Activated CD4-positive, alpha-beta memory T cell treated with anti-CD3 and anti-CD28 coated beads, Interleukin-2, amount 10 ng/mL, durations not matched to agents 7 days and 5 days (primary cell): ENCODE measurements around the gene LAMB1. TPM values are rescaled to one million over a fixed set of nuclear protein-coding genes. Genes with fewer than 3 reads are reported as not detected.

Experiments used
- CTCF ChIA-PET: fragments of 350-600 bp; sonication (Branson Sonifier 250); formaldehyde crosslinking; loops from one replicate; lab custom pipeline; 2021; ENCODE audit warnings: antibody characterized with exemption, inconsistent platforms; lab: Charles Lee
- POLR2A ChIA-PET: fragments of 350-600 bp; sonication (Branson Sonifier 250); formaldehyde crosslinking; loops from one replicate; lab custom pipeline; 2021; ENCODE audit warnings: antibody characterized with exemption; lab: Charles Lee
- DNase-seq: peaks from one replicate; pipeline ENCODE4 v3.0.0-alpha.2; 2020
- H3K27ac Mint-ChIP-seq: one replicate; pipeline ENCODE4 v1.8.0; 2021; ENCODE audit warnings: mild to moderate bottlenecking, mixed read lengths
- H3K27me3 Mint-ChIP-seq: one replicate; pipeline ENCODE4 v1.8.0; 2021; ENCODE audit warnings: mixed read lengths
- H3K36me3 Mint-ChIP-seq: one replicate; pipeline ENCODE4 v1.8.0; 2021; ENCODE audit warnings: low read depth, mixed read lengths
- H3K4me1 Mint-ChIP-seq: one replicate; pipeline ENCODE4 v1.8.0; 2021; ENCODE audit warnings: mixed read lengths
- H3K4me3 Mint-ChIP-seq: one replicate; pipeline ENCODE4 v1.8.0; 2021; ENCODE audit warnings: mild to moderate bottlenecking, mixed read lengths
- H3K9me3 Mint-ChIP-seq: one replicate; pipeline ENCODE4 v1.8.0; 2021; ENCODE audit warnings: mixed read lengths
- total RNA-seq, 2 experiments: library from RNA; stranded (reverse); gene quantifications; one replicate each; pipeline ENCODE4 v1.2.3, GENCODE V29; 2021

The LAMB1 gene
- total RNA-seq, 2 experiments from 2014 or later, result not detected

GRCh38 chr7:107939573-107940489, 63.1 kb downstream of the LAMB1 start:
- ChIA-PET POLR2A (no interaction called here), CTCF (no interaction called here)
- no peaks in the 10 kb centered on the region for H3K9me3 Mint-ChIP-seq

GRCh38 chr7:107938456-107939250, 64.3 kb downstream of the LAMB1 start:
- no peak overlapping the region for H3K4me3 Mint-ChIP-seq
- ChIA-PET CTCF (no interaction called here), POLR2A (no interaction called here)
- DNase-seq, result no peak
- no peaks in the 10 kb centered on the region for H3K27me3 Mint-ChIP-seq
- H3K27ac Mint-ChIP-seq, result no peak overlapping the region
- no peaks in the 10 kb centered on the region for H3K4me1 Mint-ChIP-seq
- no peaks in the 10 kb centered on the region for H3K9me3 Mint-ChIP-seq
- H3K36me3 Mint-ChIP-seq, result peaks cover 4% of the 10 kb centered on the region

More at GRCh38 chr7:107939573-107940489, 63.1 kb downstream of the LAMB1 start:
- H3K36me3 Mint-ChIP-seq, result peaks cover 4% of the 10 kb centered on the region
- no peak for DNase-seq
- H3K4me1 Mint-ChIP-seq, result no peaks in the 10 kb centered on the region
- H3K27ac Mint-ChIP-seq, result no peak overlapping the region
- no peak overlapping the region for H3K4me3 Mint-ChIP-seq
- H3K27me3 Mint-ChIP-seq, result no peaks in the 10 kb centered on the region

GRCh38 chr7:107937531-107937930, 65.4 kb downstream of the LAMB1 start:
- ChIA-PET CTCF (no interaction called here), POLR2A (no interaction called here)
- H3K27ac Mint-ChIP-seq, result no peak overlapping the region
- no peaks in the 10 kb centered on the region for H3K4me1 Mint-ChIP-seq
- H3K9me3 Mint-ChIP-seq, result no peaks in the 10 kb centered on the region
- DNase-seq, result no peak
- no peaks in the 10 kb centered on the region for H3K27me3 Mint-ChIP-seq
- H3K36me3 Mint-ChIP-seq, result peaks cover 12% of the 10 kb centered on the region
- H3K4me3 Mint-ChIP-seq, result no peak overlapping the region

- no peak overlapping the region for H3K27ac Mint-ChIP-seq
- no peaks in the 10 kb centered on the region for H3K4me1 Mint-ChIP-seq
- no peaks in the 10 kb centered on the region for H3K27me3 Mint-ChIP-seq
- no peak for DNase-seq
- H3K9me3 Mint-ChIP-seq, result no peaks in the 10 kb centered on the region
- H3K4me3 Mint-ChIP-seq, result no peak overlapping the region
- ChIA-PET POLR2A (no interaction called here), CTCF (no interaction called here)
- H3K36me3 Mint-ChIP-seq, result peaks cover 14% of the 10 kb centered on the region
Measured at GRCh38 chr7:107936312-107936711, 66.6 kb downstream of the LAMB1 start.

- DNase-seq, result no peak
- CTCF ChIA-PET, result no interaction called here
- Mint-ChIP-seq H3K9me3 (no peaks in the 10 kb centered on the region), H3K27ac (no peak overlapping the region), H3K4me1 (no peaks in the 10 kb centered on the region), H3K4me3 (no peak overlapping the region), H3K27me3 (no peaks in the 10 kb centered on the region), H3K36me3 (peaks cover 12% of the 10 kb centered on the region)
- POLR2A ChIA-PET, result interaction anchor here (0.5 kb wide), 1 partner anchor 659 kb away, joined by 4 read pairs; no protein-coding TSS in a partner anchor
Measured at GRCh38 chr7:107934991-107935770, 67.8 kb downstream of the LAMB1 start.

- DNase-seq, result no peak
- Mint-ChIP-seq H3K27me3 (no peaks in the 10 kb centered on the region), H3K4me3 (no peak overlapping the region), H3K36me3 (peaks cover 18% of the 10 kb centered on the region), H3K4me1 (no peaks in the 10 kb centered on the region), H3K27ac (no peak overlapping the region), H3K9me3 (no peaks in the 10 kb centered on the region)
- CTCF ChIA-PET, result no interaction called here
- POLR2A ChIA-PET, result no interaction called here
Measured at GRCh38 chr7:107933386-107934013, 69.5 kb downstream of the LAMB1 start.

- POLR2A ChIA-PET, result no interaction called here
- Mint-ChIP-seq H3K9me3 (no peaks in the 10 kb centered on the region), H3K27ac (no peak overlapping the region), H3K27me3 (no peaks in the 10 kb centered on the region), H3K36me3 (peaks cover 18% of the 10 kb centered on the region), H3K4me1 (no peaks in the 10 kb centered on the region), H3K4me3 (no peak overlapping the region)
- DNase-seq, result no peak
- CTCF ChIA-PET, result no interaction called here
Measured at GRCh38 chr7:107932805-107933204, 70.2 kb downstream of the LAMB1 start.

- Mint-ChIP-seq H3K27ac (no peak overlapping the region), H3K36me3 (peaks cover 18% of the 10 kb centered on the region), H3K4me3 (no peak overlapping the region), H3K27me3 (no peaks in the 10 kb centered on the region), H3K4me1 (no peaks in the 10 kb centered on the region), H3K9me3 (no peaks in the 10 kb centered on the region)
- CTCF ChIA-PET, result no interaction called here
- POLR2A ChIA-PET, result no interaction called here
- no peak for DNase-seq
Measured at GRCh38 chr7:107931740-107932515, 71.0 kb downstream of the LAMB1 start.

GRCh38 chr7:107926481-107926880, 76.5 kb downstream of the LAMB1 start:
- CTCF ChIA-PET, result no interaction called here
- H3K4me1 Mint-ChIP-seq, result peaks cover 21% of the 10 kb centered on the region
- H3K9me3 Mint-ChIP-seq, result no peaks in the 10 kb centered on the region
- DNase-seq, result no peak
- POLR2A ChIA-PET, result no interaction called here
- no peaks in the 10 kb centered on the region for H3K27me3 Mint-ChIP-seq
- H3K27ac Mint-ChIP-seq, result no peak overlapping the region
- H3K36me3 Mint-ChIP-seq, result peaks cover 48% of the 10 kb centered on the region
- H3K4me3 Mint-ChIP-seq, result no peak overlapping the region

GRCh38 chr7:107924841-107925504, 78.0 kb downstream of the LAMB1 start:
- Mint-ChIP-seq H3K36me3 (peaks cover 58% of the 10 kb centered on the region), H3K4me1 (peaks cover 21% of the 10 kb centered on the region), H3K9me3 (no peaks in the 10 kb centered on the region), H3K4me3 (no peak overlapping the region), H3K27me3 (no peaks in the 10 kb centered on the region), H3K27ac (no peak overlapping the region)
- no peak for DNase-seq
- ChIA-PET POLR2A (no interaction called here), CTCF (no interaction called here)

- no peaks in the 10 kb centered on the region for H3K9me3 Mint-ChIP-seq
- CTCF ChIA-PET, result no interaction called here
- H3K4me1 Mint-ChIP-seq, result peaks cover 21% of the 10 kb centered on the region
- H3K27ac Mint-ChIP-seq, result no peak overlapping the region
- DNase-seq, result no peak
- no peaks in the 10 kb centered on the region for H3K27me3 Mint-ChIP-seq
- POLR2A ChIA-PET, result no interaction called here
- no peak overlapping the region for H3K4me3 Mint-ChIP-seq
- peaks cover 71% of the 10 kb centered on the region for H3K36me3 Mint-ChIP-seq
Measured at GRCh38 chr7:107922886-107923285, 80.1 kb downstream of the LAMB1 start.
